Right lobe of liver (tissue), 6 donors: ENCODE results near the gene NAV2. TPM values are rescaled to one million over a fixed set of nuclear protein-coding genes. Genes with fewer than 3 reads are reported as not detected.

ENCODE experiments used
- ATAC-seq, 4 donors: fragments of 200-7000 bp; cut with Tn5 transposase; one replicate each; pipeline ENCODE4 v1.9.1; 2020; ENCODE audit warnings: mild to moderate bottlenecking in 4 of 4, moderate library complexity in 4 of 4
- DNase-seq, 3 donors: peaks; one replicate each; pipeline ENCODE4 v3.0.0-alpha.2; 2020
- H3K27ac ChIP-seq, 3 donors: fragments of 200-600 bp; one replicate each; pipeline ENCODE4 v1.8.0; 2022
- H3K27me3 ChIP-seq, 2 donors: fragments of 200-600 bp; one replicate each; pipeline ENCODE4 v1.8.0; 2022
- H3K36me3 ChIP-seq, 4 donors: fragments of 200-600 bp; sonication (generic) in 1 of 4; one replicate each; pipeline versions ENCODE4 v1.5.1 to v1.8.0; 2017 to 2022; ENCODE audit warnings: control low read depth in 1 of 4
- H3K4me1 ChIP-seq, 4 donors: fragments of 200-600 bp; sonication (generic) in 1 of 4; one replicate each; pipeline versions ENCODE4 v1.5.1 to v1.8.0; 2017 to 2022; ENCODE audit warnings: control low read depth in 1 of 4
- H3K4me3 ChIP-seq, 3 donors: fragments of 200-600 bp; one replicate each; pipeline ENCODE4 v1.8.0; 2022
- H3K9me3 ChIP-seq, 4 donors: fragments of 200-600 bp; sonication (generic) in 1 of 4; one replicate each; pipeline versions ENCODE4 v1.5.1 to v1.8.0; 2017 to 2022; ENCODE audit warnings: control low read depth in 1 of 4
- POLR2A ChIP-seq: fragments of 450-650 bp; IDR thresholded peaks from one replicate; pipeline ENCODE4 v1.6.1; 2017; ENCODE audit warnings: antibody characterized with exemption, mild to moderate bottlenecking
- WGBS: methylation state at CpG from one replicate; pipeline ENCODE4 v1.1.6; 2018; ENCODE audit warnings: low coverage, low lambda C conversion rate; ENCODE audit not compliant: insufficient coverage; ENCODE audit errors: missing lambda C conversion rate; 5-methylcytosine and 5-hydroxymethylcytosine counted together
- intact Hi-C, 2 donors: fragments of 100-400 bp; cut with DNase I; formaldehyde crosslinking; loops; one replicate each; pipeline versions ENCODE4 v1.11.2 to v1.14.1; 2022
- total RNA-seq, 6 experiments: library from RNA; depleted of rRNA in 2 of 6; stranded (reverse); fragments of >200 nt in 2 of 6; fragmentation: NEBNext Ultra II Directional in 3 of 6; extraction: Animal tissue kit (Norgen Biotek cat#: 25700) in 3 of 6; gene quantifications; one replicate each; pipeline versions ENCODE4 v1.1.0 to v1.2.4, GENCODE V29; 2016 to 2023
- TF ChIP-seq, protein P1 (sequence below), 4 donors: fragments of 200-600 bp in 3 of 4; fragments of 450-650 bp in 1 of 4; IDR thresholded peaks; one replicate each; pipeline versions ENCODE4 v1.5.1 to v1.8.0; 2016 to 2022; ENCODE audit warnings: antibody characterized with exemption in 4 of 4, mild to moderate bottlenecking in 2 of 4
- donor health status: DM: no; HTN: yes; CAD: no.
- donor health status: DM: no; HTN: no; CAD: no.
- donor health status: DM: no; HTN: no; CAD: no.
- donor health status: DM: no; HTN: yes; CAD: no.
- donor health status: DM: no; HTN: yes; CAD: no.

The NAV2 gene
- total RNA-seq, 6 experiments from 2014 or later = 15.5 to 69.2 (median 37.1) TPM

GRCh38 chr11:20020716-20021115 lies 308.1 kb downstream of the NAV2 start:
- intact Hi-C loops = no loop called here
- DNase-seq (no peak), ATAC-seq (peak in 1 of 4 donors; percentile 1)
- Histone ChIP-seq H3K9me3 (no peaks in the 10 kb centered on the region), H3K4me3 (no peak overlapping the region), H3K4me1 (peaks cover 0 to 43% (median 7%) of the 10 kb centered on the region in 4 donors), H3K36me3 (no peaks in the 10 kb centered on the region), H3K27me3 (no peaks in the 10 kb centered on the region), H3K27ac (peak overlapping the region; percentile 38 to 94 (median 87))
- 63% methylated on average over 4 of the region's 4 CpGs for WGBS
- TF ChIP-seq POLR2A = no peak
- TF ChIP-seq, protein P1, sequence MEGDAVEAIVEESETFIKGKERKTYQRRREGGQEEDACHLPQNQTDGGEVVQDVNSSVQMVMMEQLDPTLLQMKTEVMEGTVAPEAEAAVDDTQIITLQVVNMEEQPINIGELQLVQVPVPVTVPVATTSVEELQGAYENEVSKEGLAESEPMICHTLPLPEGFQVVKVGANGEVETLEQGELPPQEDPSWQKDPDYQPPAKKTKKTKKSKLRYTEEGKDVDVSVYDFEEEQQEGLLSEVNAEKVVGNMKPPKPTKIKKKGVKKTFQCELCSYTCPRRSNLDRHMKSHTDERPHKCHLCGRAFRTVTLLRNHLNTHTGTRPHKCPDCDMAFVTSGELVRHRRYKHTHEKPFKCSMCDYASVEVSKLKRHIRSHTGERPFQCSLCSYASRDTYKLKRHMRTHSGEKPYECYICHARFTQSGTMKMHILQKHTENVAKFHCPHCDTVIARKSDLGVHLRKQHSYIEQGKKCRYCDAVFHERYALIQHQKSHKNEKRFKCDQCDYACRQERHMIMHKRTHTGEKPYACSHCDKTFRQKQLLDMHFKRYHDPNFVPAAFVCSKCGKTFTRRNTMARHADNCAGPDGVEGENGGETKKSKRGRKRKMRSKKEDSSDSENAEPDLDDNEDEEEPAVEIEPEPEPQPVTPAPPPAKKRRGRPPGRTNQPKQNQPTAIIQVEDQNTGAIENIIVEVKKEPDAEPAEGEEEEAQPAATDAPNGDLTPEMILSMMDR (IDR thresholded peaks at IDR 0.05) = no peak

GRCh38 chr11:20021212-20021611 lies 308.6 kb downstream of the NAV2 start:
- peak overlapping the region in 2 of 3 donors; percentile 87 to 94 for H3K27ac ChIP-seq
- intact Hi-C loops = no loop called here
- ATAC-seq = peak in 1 of 4 donors; percentile 26

GRCh38 chr11:20021771-20022362 lies 309.2 kb downstream of the NAV2 start:
- WGBS = 54% methylated on average over 4 of the region's 4 CpGs
- Histone ChIP-seq H3K27ac (peak overlapping the region in 2 of 3 donors; percentile 87 to 94), H3K27me3 (no peaks in the 10 kb centered on the region), H3K36me3 (no peaks in the 10 kb centered on the region), H3K4me3 (no peak overlapping the region), H3K9me3 (no peaks in the 10 kb centered on the region), H3K4me1 (peaks cover 0 to 40% (median 7%) of the 10 kb centered on the region in 4 donors)
- ATAC-seq (no peak), DNase-seq (no peak)
- intact Hi-C loops = no loop called here
- no peak for TF ChIP-seq POLR2A
- TF ChIP-seq, protein P1 (IDR thresholded peaks at IDR 0.05) = no peak

More at GRCh38 chr11:20021212-20021611, 308.6 kb downstream of the NAV2 start:
- no peaks in the 10 kb centered on the region for H3K27me3 ChIP-seq
- no peaks in the 10 kb centered on the region for H3K36me3 ChIP-seq
- 66% methylated on average over 4 of the region's 4 CpGs for WGBS
- no peaks in the 10 kb centered on the region for H3K9me3 ChIP-seq
- TF ChIP-seq POLR2A = no peak
- TF ChIP-seq, protein P1 (IDR thresholded peaks at IDR 0.05) = no peak
- H3K4me1 ChIP-seq = peaks cover 0 to 40% (median 7%) of the 10 kb centered on the region in 4 donors
- H3K4me3 ChIP-seq = no peak overlapping the region
- DNase-seq = no peak

DNA sequence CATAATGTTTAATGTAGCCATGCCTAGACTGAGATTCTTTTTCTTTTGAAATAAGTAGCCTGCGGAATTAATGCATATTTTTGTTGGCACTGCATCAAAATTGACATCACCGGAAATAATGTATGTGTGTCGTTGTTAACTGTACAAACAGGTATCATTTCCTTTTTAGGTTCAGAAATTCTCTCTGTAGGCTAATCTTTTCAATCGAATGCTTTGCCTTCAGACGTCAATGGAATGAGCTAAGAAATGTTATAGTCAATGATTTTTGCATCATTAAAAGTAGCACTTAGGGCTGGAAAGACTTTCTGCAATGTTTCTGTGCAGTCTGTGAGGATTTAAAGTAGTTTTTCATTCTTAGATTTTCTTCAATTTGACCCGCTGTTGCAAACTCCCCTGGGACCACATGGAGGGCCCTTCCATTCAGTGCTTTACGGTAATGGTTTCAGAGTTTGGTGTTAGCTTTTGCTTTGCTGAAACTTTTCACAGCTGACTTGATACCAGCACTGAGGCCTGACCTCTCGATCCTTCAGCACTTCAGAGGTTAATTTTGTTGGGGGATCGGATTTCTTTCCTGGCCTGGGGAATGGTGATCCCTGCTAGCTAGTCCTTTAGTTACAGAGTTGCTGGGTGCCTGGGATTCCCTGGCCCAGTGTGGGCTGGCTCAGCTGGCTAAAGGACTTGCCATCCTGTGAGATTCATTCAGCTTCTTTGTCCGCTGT lies 309.9 kb downstream of the NAV2 start:
- Histone ChIP-seq H3K4me3 (peak overlapping the region; percentile 15 to 52 (median 52)), H3K27me3 (no peaks in the 10 kb centered on the region), H3K9me3 (no peaks in the 10 kb centered on the region), H3K4me1 (peaks cover 0 to 40% (median 7%) of the 10 kb centered on the region in 4 donors), H3K36me3 (no peaks in the 10 kb centered on the region), H3K27ac (peak overlapping the region; percentile 60 to 94 (median 87))
- 44% methylated on average over 9 of the region's 10 CpGs for WGBS
- DNase-seq (peak in 1 of 3 donors; percentile 55), ATAC-seq (peak; percentile 46 to 58 (median 54))
- intact Hi-C loops = no loop called here
- peak; percentile 52 for TF ChIP-seq POLR2A
- TF ChIP-seq, protein P1 (IDR thresholded peaks at IDR 0.05) = no peak
